Midbrain (tissue), 1 donor: ENCODE data around the gene LRRC58.

ENCODE experiments used
- DNase-seq: peaks from one replicate; lab custom pipeline; 2025; lab: John Stamatoyannopoulos, UW

LRRC58 gene

DNA sequence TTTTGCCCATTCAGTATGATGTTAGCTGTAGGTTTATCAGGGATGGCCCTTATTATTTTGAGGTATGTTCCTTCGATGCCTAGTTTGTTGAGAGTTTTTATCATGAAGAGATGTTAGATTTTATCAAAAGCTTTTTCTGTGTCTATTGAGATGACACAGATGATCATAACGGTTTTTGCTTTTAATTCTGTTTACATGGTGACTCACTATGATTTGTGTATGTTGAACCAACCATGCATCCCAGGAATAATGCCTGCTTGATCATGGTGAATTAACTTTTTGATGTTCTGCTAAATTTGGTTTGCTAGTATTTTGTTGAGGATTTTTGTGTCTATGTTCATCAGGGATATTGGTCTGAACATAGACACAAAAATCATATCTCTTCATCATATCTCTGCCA lies 72.4 kb downstream of the LRRC58 start:
- no peak for DNase-seq

- DNase-seq = no peak
Measured at GRCh38 chr3:120275618-120276017, 73.5 kb downstream of the LRRC58 start.

GRCh38 chr3:120274739-120275167 lies 74.4 kb downstream of the LRRC58 start:
- DNase-seq = no peak
